ENCODE results near the gene OR11A1.
"Not testable (repeated sequence)": the region's sequence is repeated elsewhere in the genome, so short reads cannot be mapped to it uniquely, and the experiment has no call there.

OR11A1 gene

DNA sequence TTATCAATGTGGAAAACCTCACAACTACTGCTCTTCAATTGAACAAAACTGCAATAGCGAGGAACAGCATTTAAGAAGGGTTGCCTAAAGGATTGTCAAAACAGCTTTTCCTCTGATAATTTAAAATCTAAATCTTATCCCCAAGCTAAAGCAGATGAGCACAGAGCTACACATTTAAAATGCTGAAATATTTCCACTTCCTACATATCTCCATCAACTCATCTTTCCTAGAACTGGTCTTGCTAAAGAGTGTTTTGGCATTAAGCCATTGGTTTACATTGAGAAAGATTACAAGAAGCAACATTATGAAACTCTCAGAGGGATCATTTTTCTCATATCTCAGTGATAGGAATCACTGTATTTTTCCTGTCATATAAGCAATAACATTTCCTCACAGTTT is 14.2 kb downstream of the OR11A1 start:
- H3K4me3 ChIP-seq: no peak overlapping the region
- no peaks in the 10 kb centered on the region for H3K36me3 ChIP-seq
- TF ChIP-seq, protein P1, sequence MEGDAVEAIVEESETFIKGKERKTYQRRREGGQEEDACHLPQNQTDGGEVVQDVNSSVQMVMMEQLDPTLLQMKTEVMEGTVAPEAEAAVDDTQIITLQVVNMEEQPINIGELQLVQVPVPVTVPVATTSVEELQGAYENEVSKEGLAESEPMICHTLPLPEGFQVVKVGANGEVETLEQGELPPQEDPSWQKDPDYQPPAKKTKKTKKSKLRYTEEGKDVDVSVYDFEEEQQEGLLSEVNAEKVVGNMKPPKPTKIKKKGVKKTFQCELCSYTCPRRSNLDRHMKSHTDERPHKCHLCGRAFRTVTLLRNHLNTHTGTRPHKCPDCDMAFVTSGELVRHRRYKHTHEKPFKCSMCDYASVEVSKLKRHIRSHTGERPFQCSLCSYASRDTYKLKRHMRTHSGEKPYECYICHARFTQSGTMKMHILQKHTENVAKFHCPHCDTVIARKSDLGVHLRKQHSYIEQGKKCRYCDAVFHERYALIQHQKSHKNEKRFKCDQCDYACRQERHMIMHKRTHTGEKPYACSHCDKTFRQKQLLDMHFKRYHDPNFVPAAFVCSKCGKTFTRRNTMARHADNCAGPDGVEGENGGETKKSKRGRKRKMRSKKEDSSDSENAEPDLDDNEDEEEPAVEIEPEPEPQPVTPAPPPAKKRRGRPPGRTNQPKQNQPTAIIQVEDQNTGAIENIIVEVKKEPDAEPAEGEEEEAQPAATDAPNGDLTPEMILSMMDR (IDR thresholded peaks at IDR 0.05): no peak
- no peaks in the 10 kb centered on the region for H3K4me1 ChIP-seq
- no peaks in the 10 kb centered on the region for H3K9me3 ChIP-seq
- H3K27ac ChIP-seq: no peak overlapping the region
- intact Hi-C loops (cut with DNase I; ENCODE audit: low total_unique reads): no loop called here
- DNase-seq: no peak
- no peaks in the 10 kb centered on the region for H3K27me3 ChIP-seq

DNA sequence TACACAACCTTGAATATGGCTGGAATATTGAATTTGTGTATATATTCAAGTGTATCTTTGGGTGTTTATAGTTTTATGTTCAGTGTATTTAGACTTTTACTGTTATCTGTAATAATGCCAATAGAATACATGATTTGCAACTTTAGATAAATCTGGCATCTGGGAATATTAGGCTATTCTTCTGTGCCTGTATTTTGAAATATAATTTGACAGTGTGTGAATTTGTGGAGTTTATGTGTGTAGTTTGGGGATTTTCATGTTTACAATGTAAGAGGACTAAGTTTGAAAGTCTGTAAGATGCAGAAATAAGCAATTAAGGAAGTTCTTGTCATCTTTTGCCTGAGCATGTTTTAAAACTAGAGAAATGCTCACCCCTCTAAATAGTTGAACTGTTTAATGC is 17.9 kb downstream of the OR11A1 start, which contains the start of gene OR10C1:
Gene OR10C1, plus strand, starts transcription at position 301 of the 400 bp plus-strand sequence. CDS start 710 bp downstream, outside the sequence.
- TF ChIP-seq, protein P1 (IDR thresholded peaks at IDR 0.05): no peak
- intact Hi-C loops (cut with DNase I; ENCODE audit: low total_unique reads): no loop called here
- H3K4me1 ChIP-seq: no peaks in the 10 kb centered on the region
- no peaks in the 10 kb centered on the region for H3K27me3 ChIP-seq
- H3K9me3 ChIP-seq: no peaks in the 10 kb centered on the region
- H3K27ac ChIP-seq: no peak within 1 kb of the TSS
- H3K4me3 ChIP-seq: no peak within 1 kb of the TSS
- no peak for DNase-seq
- H3K36me3 ChIP-seq: no peaks in the 10 kb centered on the region

- H3K4me1 ChIP-seq; intact Hi-C loops (cut with DNase I; ENCODE audit: low total_unique reads); H3K27me3 ChIP-seq; DNase-seq; H3K36me3 ChIP-seq; H3K9me3 ChIP-seq; H3K4me3 ChIP-seq; H3K27ac ChIP-seq: not testable (repeated sequence)
These were observed 20.1 kb downstream of the OR11A1 start for GRCh38 chr6:29436730-29437129.

GRCh38 chr6:29426654-29427053 is 30.2 kb downstream of the OR11A1 start:
- DNase-seq: no peak
- TF ChIP-seq, protein P1 (IDR thresholded peaks at IDR 0.05): no peak
- Histone ChIP-seq H3K9me3 (no peaks in the 10 kb centered on the region), H3K4me1 (no peaks in the 10 kb centered on the region), H3K27ac (no peak overlapping the region), H3K4me3 (no peak overlapping the region), H3K36me3 (no peaks in the 10 kb centered on the region), H3K27me3 (no peaks in the 10 kb centered on the region)
- intact Hi-C loops (cut with DNase I; ENCODE audit: low total_unique reads): no loop called here

DNA sequence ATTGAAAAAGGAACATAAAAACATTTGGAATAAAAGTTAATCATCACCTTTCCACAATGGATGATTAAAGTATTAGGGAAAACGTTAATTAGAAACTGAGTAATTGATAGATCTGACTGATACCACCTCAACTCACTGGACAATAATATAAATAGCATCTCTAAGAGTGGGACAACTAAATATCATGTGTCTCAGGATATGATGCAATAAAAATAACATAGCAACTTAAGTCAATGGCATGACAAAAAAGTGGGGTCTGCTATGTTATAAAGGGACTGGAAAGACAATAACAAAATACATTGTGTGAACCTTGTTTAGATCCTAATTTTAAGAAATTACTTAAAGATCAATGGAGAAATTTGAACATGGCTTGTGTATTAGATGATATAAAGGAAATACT is 31.8 kb downstream of the OR11A1 start:
- Histone ChIP-seq H3K4me3 (no peak overlapping the region), H3K27me3 (no peaks in the 10 kb centered on the region), H3K27ac (no peak overlapping the region), H3K9me3 (no peaks in the 10 kb centered on the region), H3K36me3 (no peaks in the 10 kb centered on the region), H3K4me1 (no peaks in the 10 kb centered on the region)
- intact Hi-C loops (cut with DNase I; ENCODE audit: low total_unique reads): no loop called here
- TF ChIP-seq, protein P1 (IDR thresholded peaks at IDR 0.05): no peak
- no peak for DNase-seq

GRCh38 chr6:29424575-29424974 is 32.3 kb downstream of the OR11A1 start:
- no peak for DNase-seq
- Histone ChIP-seq H3K36me3 (no peaks in the 10 kb centered on the region), H3K9me3 (no peaks in the 10 kb centered on the region), H3K4me3 (no peak overlapping the region), H3K4me1 (no peaks in the 10 kb centered on the region), H3K27ac (no peak overlapping the region), H3K27me3 (no peaks in the 10 kb centered on the region)
- TF ChIP-seq, protein P1 (IDR thresholded peaks at IDR 0.05): no peak
- intact Hi-C loops (cut with DNase I; ENCODE audit: low total_unique reads): no loop called here
